ENCODE data around the gene STX10. TPM values are rescaled to one million over a fixed set of nuclear protein-coding genes. Genes with fewer than 3 reads are reported as not detected.

STX10 gene
- total and polyA plus RNA-seq, 9 of the 15 experiments (the other 6 are each of a cell fraction or from before 2014, with no cell fraction given): 0.51 to 66.3 (median 31.0) TPM

- ATAC-seq: peak; percentile 1; the same call in 2 of the 3 replicates
- no peak for DNase-seq (ENCODE audit: extremely low read depth in 1 of 4, low spot score in 3 of 4)
- Histone ChIP-seq H3K27ac (ENCODE audit: extremely low read depth, low read depth, low read length) (peak overlapping the region; percentile 95), H3K4me1 (replicated peaks in 1 of 2; ENCODE audit: control insufficient read depth in 2 of 2, insufficient read depth in 2 of 2, low read length in 2 of 2) (peaks cover 12 to 65% of the 10 kb centered on the region in 2 experiments), H2AFZ (ENCODE audit: low read depth, low read length) (peak overlapping the region; percentile 51; the same call in 1 of the 2 replicates), H3K4me3 (peak overlapping the region; percentile 98), H3K4me2 (ENCODE audit: insufficient read depth, low read length) (peak overlapping the region; percentile 93), H3K36me3 (ENCODE audit: control insufficient read depth, insufficient read depth, low read length) (peaks cover 14% of the 10 kb centered on the region; the same call in 1 of the 3 replicates), H3K27me3 (ENCODE audit: control insufficient read depth in 2 of 2, insufficient read depth in 2 of 2, low read length in 2 of 2) (no peaks in the 10 kb centered on the region), H3K9ac (ENCODE audit: insufficient read depth in 1 of 2, low read depth in 2 of 2, low read length in 2 of 2) (peak overlapping the region; percentile 96 to 97), H3K79me2 (ENCODE audit: control insufficient read depth, insufficient read depth, low read length) (peaks cover 65% of the 10 kb centered on the region), H4K20me1 (replicated peaks; ENCODE audit: control insufficient read depth, insufficient read depth, low read length) (peaks cover 23% of the 10 kb centered on the region), H3K9me1 (ENCODE audit: control insufficient read depth, insufficient read depth, low read length) (no peaks in the 10 kb centered on the region), H3K9me3 (replicated peaks; ENCODE audit: control insufficient read depth, insufficient read depth, low read depth, low read length) (no peaks in the 10 kb centered on the region)
- peak; percentile 95 for FAIRE-seq
- under 1% methylated on average over 25 of the region's 25 CpGs for WGBS (ENCODE audit: insufficient coverage, low coverage, missing lambda C conversion rate)
- intact Hi-C loops (cut with micrococcal nuclease) (loop anchor here (5.0 kb wide), 1 partner anchor 40 kb away; no protein-coding TSS in a partner anchor), in situ Hi-C loops (cut with MboI) (no loop called here)
- TSS peak; percentile 87 for BruUV-seq (replicated peaks)
- POLR2A ChIA-PET: interaction anchor here (0.5 to 2.3 kb wide), 40 partner anchors 9 to 1775 kb away, joined by 3 to 45 read pairs (median 4); partner anchors contain the start of genes GET3, NACC1 and TRMT1
- CTCF ChIA-PET (ENCODE audit: low intra/inter-chr PET ratio): no interaction called here
- TF ChIP-seq ZBTB12 (CRISPR knock-in tag; IDR thresholded peaks at IDR 0.05) (no peak), POLR2AphosphoS5 (IDR thresholded peaks at IDR 0.05; ENCODE audit: control insufficient read depth, insufficient read depth, low read depth, low read length) (no peak), E4F1 (CRISPR knock-in tag; IDR thresholded peaks at IDR 0.05; ENCODE audit: borderline replicate concordance) (no peak), ZBTB11 (CRISPR knock-in tag; IDR thresholded peaks at IDR 0.05) (0 out of 6 replicates have a peak, but pooled peaks of 1 of the 3 experiments have one; percentile 8), ZNF592 (IDR thresholded peaks at IDR 0.05) (0 out of 2 replicates have a peak, but pooled peaks have one; percentile 54), BRD4 (IDR thresholded peaks at IDR 0.05) (peak; percentile 78; the same call in 1 of the 2 replicates), ZFX (CRISPR knock-in tag; IDR thresholded peaks at IDR 0.05) (peak; percentile 83), ARID1B (IDR thresholded peaks at IDR 0.05) (no peak)
These were observed 2.3 kb upstream of the STX10 start for GRCh38 chr19:13152356-13152973.

All from K562 (cell line).